GM12878 (cell line): Measurements from ENCODE around the gene FJX1. TPM values are rescaled to one million over a fixed set of nuclear protein-coding genes. Genes with fewer than 3 reads are reported as not detected.

Experiments used
- HDAC2 ChIP-seq: fragments of 200-600 bp; sonication (generic); IDR thresholded peaks from 2 replicates; pipeline ENCODE4 v1.6.1; 2017
- HDGF ChIP-seq: fragments of 450-650 bp; IDR thresholded peaks from 2 replicates; pipeline ENCODE4 v1.6.1; 2016; ENCODE audit warnings: antibody characterized with exemption
- MXI1 ChIP-seq: fragments of 150-350 bp; IDR thresholded peaks from 2 replicates; pipeline ENCODE4 v1.6.1; 2011; ENCODE audit warnings: low read depth, mild to moderate bottlenecking, inconsistent platforms, low read length, improper control_type of control experiment
- YY1 ChIP-seq: IDR thresholded peaks from 2 replicates; pipeline ENCODE4 v1.6.1; 2011; ENCODE audit warnings: low read depth, mild to moderate bottlenecking, low read length
- ZNF207 ChIP-seq: fragments of 450-650 bp; IDR thresholded peaks from 2 replicates; pipeline ENCODE4 v1.6.1; 2014; ENCODE audit warnings: antibody characterized with exemption, mild to moderate bottlenecking, borderline replicate concordance
- polyA plus RNA-seq, 11 experiments: library from polyadenylated mRNA; depleted of rRNA in 4 of 11; unstranded in 6 of 11; stranded (reverse) in 5 of 11; fragments of >200 nt; fragmentation: Nextera tagmentation in 4 of 11; fragmentation: Illumina TruSeq in 1 of 11; extraction: Ambion mirVana in 4 of 11; extraction: Trizol in 1 of 11; gene quantifications; 1 replicate in 1 of 11; 2 replicates in 10 of 11; pipeline versions ENCODE4 v1.2.1 to v1.2.3, GENCODE V29; 2011 to 2016; ENCODE audit warnings: inconsistent platforms in 2 of 11, missing spikeins in 2 of 11, low read depth in 1 of 11
- total RNA-seq, 4 experiments: library from RNA; depleted of rRNA in 3 of 4; stranded (reverse); fragments of >200 nt in 3 of 4; fragmentation: Illumina TruSeq in 1 of 4; extraction: Trizol in 1 of 4; gene quantifications; 2 replicates each; pipeline versions ENCODE4 v1.2.1 to v1.2.3, GENCODE V29; 2013 to 2021
- TF ChIP-seq, protein P1 (sequence below): fragments of 450-650 bp; IDR thresholded peaks from 2 replicates; pipeline ENCODE4 v1.6.1; 2018; ENCODE audit warnings: mild to moderate bottlenecking, low read depth, moderate library complexity; ENCODE audit not compliant: partially characterized antibody
- TF ChIP-seq, protein P2 (sequence below): fragments of 450-650 bp; IDR thresholded peaks from 2 replicates; pipeline ENCODE4 v1.6.1; 2017; ENCODE audit warnings: antibody characterized with exemption, mild to moderate bottlenecking, moderate library complexity

The FJX1 gene
- total and polyA plus RNA-seq, 10 of the 15 experiments (the other 5 are each of a cell fraction or from before 2014, with no cell fraction given), result 1.7 to 26.1 (median 10.0) TPM

DNA sequence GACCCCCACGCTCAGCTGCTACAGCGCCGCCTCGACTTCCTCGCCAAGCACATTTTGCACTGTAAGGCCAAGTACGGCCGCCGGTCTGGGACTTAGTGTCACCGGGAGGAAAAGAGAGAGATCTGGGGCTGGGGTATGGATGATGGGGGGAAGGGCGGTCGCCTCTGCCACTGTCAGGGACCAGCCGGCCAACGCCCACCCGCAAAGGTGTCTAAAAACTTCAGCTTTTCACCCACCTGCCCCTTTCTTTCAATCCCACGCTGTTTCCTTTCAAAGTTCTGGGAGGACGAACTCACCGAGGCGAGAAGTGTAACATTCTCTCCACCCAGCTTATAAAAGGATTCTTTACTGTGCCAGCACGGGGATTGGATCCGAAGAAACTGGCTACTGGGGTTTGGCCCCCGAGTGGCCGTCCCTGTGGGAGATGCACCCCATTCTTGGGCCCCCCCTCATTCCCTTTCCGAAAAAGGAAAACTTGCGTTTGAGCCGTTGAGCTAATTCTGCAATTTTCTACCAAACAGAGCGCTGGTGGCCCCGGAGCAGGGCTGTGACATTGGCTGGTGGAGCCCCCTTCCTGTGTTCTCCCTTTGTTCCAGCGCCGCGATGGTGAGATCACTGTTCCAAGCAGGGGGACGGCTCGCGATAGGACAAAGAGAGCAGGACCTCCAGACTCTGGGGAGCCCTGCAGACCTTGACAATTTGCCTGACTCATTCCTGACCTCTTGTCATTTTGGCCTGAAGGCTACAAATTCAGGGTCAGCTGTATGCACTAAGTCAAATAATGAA, 1.8 kb downstream of the FJX1 start (continued):
- TF ChIP-seq, protein P1, sequence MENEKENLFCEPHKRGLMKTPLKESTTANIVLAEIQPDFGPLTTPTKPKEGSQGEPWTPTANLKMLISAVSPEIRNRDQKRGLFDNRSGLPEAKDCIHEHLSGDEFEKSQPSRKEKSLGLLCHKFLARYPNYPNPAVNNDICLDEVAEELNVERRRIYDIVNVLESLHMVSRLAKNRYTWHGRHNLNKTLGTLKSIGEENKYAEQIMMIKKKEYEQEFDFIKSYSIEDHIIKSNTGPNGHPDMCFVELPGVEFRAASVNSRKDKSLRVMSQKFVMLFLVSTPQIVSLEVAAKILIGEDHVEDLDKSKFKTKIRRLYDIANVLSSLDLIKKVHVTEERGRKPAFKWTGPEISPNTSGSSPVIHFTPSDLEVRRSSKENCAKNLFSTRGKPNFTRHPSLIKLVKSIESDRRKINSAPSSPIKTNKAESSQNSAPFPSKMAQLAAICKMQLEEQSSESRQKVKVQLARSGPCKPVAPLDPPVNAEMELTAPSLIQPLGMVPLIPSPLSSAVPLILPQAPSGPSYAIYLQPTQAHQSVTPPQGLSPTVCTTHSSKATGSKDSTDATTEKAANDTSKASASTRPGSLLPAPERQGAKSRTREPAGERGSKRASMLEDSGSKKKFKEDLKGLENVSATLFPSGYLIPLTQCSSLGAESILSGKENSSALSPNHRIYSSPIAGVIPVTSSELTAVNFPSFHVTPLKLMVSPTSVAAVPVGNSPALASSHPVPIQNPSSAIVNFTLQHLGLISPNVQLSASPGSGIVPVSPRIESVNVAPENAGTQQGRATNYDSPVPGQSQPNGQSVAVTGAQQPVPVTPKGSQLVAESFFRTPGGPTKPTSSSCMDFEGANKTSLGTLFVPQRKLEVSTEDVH, result no peak
- no peak for TF ChIP-seq HDAC2
- no peak for TF ChIP-seq ZNF207
- no peak for TF ChIP-seq MXI1
- TF ChIP-seq HDGF, result no peak
- TF ChIP-seq, protein P2, sequence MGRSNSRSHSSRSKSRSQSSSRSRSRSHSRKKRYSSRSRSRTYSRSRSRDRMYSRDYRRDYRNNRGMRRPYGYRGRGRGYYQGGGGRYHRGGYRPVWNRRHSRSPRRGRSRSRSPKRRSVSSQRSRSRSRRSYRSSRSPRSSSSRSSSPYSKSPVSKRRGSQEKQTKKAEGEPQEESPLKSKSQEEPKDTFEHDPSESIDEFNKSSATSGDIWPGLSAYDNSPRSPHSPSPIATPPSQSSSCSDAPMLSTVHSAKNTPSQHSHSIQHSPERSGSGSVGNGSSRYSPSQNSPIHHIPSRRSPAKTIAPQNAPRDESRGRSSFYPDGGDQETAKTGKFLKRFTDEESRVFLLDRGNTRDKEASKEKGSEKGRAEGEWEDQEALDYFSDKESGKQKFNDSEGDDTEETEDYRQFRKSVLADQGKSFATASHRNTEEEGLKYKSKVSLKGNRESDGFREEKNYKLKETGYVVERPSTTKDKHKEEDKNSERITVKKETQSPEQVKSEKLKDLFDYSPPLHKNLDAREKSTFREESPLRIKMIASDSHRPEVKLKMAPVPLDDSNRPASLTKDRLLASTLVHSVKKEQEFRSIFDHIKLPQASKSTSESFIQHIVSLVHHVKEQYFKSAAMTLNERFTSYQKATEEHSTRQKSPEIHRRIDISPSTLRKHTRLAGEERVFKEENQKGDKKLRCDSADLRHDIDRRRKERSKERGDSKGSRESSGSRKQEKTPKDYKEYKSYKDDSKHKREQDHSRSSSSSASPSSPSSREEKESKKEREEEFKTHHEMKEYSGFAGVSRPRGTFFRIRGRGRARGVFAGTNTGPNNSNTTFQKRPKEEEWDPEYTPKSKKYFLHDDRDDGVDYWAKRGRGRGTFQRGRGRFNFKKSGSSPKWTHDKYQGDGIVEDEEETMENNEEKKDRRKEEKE, result no peak
- no peak for TF ChIP-seq YY1
